ENCODE measurements around the gene INO80.
A peak's percentile ranks its signal among the peaks of the same experiment; 100 is the strongest.

The INO80 gene

GRCh38 chr15:41104234-41104633 is 11.8 kb downstream of the INO80 start:
- ATAC-seq, result peak; percentile 94
- TF ChIP-seq ZFP3 (CRISPR knock-in tag; IDR thresholded peaks at IDR 0.05) (no peak), TCF4 (CRISPR knock-in tag; IDR thresholded peaks at IDR 0.05; ENCODE audit: borderline replicate concordance) (no peak), ISL1 (CRISPR knock-in tag; IDR thresholded peaks at IDR 0.05) (no peak), ARNTL (CRISPR knock-in tag; IDR thresholded peaks at IDR 0.05; ENCODE audit: borderline replicate concordance, low read depth) (no peak), TSHZ2 (CRISPR knock-in tag; IDR thresholded peaks at IDR 0.05) (no peak), TOX (CRISPR knock-in tag; IDR thresholded peaks at IDR 0.05; ENCODE audit: borderline replicate concordance) (no peak), ESRRG (CRISPR knock-in tag; IDR thresholded peaks at IDR 0.05) (no peak), ZC3H10 (CRISPR knock-in tag; IDR thresholded peaks at IDR 0.05) (no peak), SNAI2 (CRISPR knock-in tag; IDR thresholded peaks at IDR 0.05) (no peak), CREB5 (CRISPR knock-in tag; IDR thresholded peaks at IDR 0.05; ENCODE audit: low read depth) (no peak)
- TF ChIP-seq, protein P1, sequence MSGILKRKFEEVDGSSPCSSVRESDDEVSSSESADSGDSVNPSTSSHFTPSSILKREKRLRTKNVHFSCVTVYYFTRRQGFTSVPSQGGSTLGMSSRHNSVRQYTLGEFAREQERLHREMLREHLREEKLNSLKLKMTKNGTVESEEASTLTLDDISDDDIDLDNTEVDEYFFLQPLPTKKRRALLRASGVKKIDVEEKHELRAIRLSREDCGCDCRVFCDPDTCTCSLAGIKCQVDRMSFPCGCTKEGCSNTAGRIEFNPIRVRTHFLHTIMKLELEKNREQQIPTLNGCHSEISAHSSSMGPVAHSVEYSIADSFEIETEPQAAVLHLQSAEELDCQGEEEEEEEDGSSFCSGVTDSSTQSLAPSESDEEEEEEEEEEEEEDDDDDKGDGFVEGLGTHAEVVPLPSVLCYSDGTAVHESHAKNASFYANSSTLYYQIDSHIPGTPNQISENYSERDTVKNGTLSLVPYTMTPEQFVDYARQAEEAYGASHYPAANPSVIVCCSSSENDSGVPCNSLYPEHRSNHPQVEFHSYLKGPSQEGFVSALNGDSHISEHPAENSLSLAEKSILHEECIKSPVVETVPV (CRISPR knock-in tag; IDR thresholded peaks at IDR 0.05), result no peak
- TF ChIP-seq, protein P2, sequence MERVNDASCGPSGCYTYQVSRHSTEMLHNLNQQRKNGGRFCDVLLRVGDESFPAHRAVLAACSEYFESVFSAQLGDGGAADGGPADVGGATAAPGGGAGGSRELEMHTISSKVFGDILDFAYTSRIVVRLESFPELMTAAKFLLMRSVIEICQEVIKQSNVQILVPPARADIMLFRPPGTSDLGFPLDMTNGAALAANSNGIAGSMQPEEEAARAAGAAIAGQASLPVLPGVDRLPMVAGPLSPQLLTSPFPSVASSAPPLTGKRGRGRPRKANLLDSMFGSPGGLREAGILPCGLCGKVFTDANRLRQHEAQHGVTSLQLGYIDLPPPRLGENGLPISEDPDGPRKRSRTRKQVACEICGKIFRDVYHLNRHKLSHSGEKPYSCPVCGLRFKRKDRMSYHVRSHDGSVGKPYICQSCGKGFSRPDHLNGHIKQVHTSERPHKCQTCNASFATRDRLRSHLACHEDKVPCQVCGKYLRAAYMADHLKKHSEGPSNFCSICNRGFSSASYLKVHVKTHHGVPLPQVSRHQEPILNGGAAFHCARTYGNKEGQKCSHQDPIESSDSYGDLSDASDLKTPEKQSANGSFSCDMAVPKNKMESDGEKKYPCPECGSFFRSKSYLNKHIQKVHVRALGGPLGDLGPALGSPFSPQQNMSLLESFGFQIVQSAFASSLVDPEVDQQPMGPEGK (CRISPR knock-in tag; IDR thresholded peaks at IDR 0.05; ENCODE audit: borderline replicate concordance), result no peak

GRCh38 chr15:41102854-41103253 is 13.2 kb downstream of the INO80 start:
- no peak for TF ChIP-seq CSDC2 (CRISPR knock-in tag; IDR thresholded peaks at IDR 0.05)
- TF ChIP-seq ARNTL (CRISPR knock-in tag; IDR thresholded peaks at IDR 0.05; ENCODE audit: borderline replicate concordance, low read depth), result no peak
- no peak for TF ChIP-seq POU6F1 (CRISPR knock-in tag; IDR thresholded peaks at IDR 0.05; ENCODE audit: borderline replicate concordance, low read depth)
- TF ChIP-seq, protein P1 (CRISPR knock-in tag; IDR thresholded peaks at IDR 0.05), result no peak
- TF ChIP-seq OSR1 (CRISPR knock-in tag; IDR thresholded peaks at IDR 0.05), result no peak
- TF ChIP-seq ZC3H10 (CRISPR knock-in tag; IDR thresholded peaks at IDR 0.05), result no peak
- TF ChIP-seq ZNF8 (CRISPR knock-in tag; IDR thresholded peaks at IDR 0.05), result no peak
- no peak for TF ChIP-seq ESRRG (CRISPR knock-in tag; IDR thresholded peaks at IDR 0.05)
- no peak for TF ChIP-seq RARB (CRISPR knock-in tag; IDR thresholded peaks at IDR 0.05)
- TF ChIP-seq, protein P2 (CRISPR knock-in tag; IDR thresholded peaks at IDR 0.05; ENCODE audit: borderline replicate concordance), result no peak
- no peak for TF ChIP-seq CREB5 (CRISPR knock-in tag; IDR thresholded peaks at IDR 0.05; ENCODE audit: low read depth)
- TF ChIP-seq SNAI2 (CRISPR knock-in tag; IDR thresholded peaks at IDR 0.05), result no peak
- no peak for TF ChIP-seq TCF4 (CRISPR knock-in tag; IDR thresholded peaks at IDR 0.05; ENCODE audit: borderline replicate concordance)
- TF ChIP-seq BACH2 (CRISPR knock-in tag; IDR thresholded peaks at IDR 0.05; ENCODE audit: borderline replicate concordance), result no peak
- TF ChIP-seq ZFP3 (CRISPR knock-in tag; IDR thresholded peaks at IDR 0.05), result no peak
- no peak for ATAC-seq
